ENCODE data around the gene CKAP2. TPM values are rescaled to one million over a fixed set of nuclear protein-coding genes. Genes with fewer than 3 reads are reported as not detected.

Gene CKAP2
- total RNA-seq, 4 donors from 2014 or later, result 0.26 to 35.9 (median 11.2) TPM

- intact Hi-C loops (cut with DNase I; ENCODE audit: low total_unique reads), result no loop called here
- DNase-seq, result no peak
- no peaks in the 10 kb centered on the region for H3K27me3 ChIP-seq
- no peak overlapping the region for H3K4me3 ChIP-seq
- peaks cover 0 to 3% of the 10 kb centered on the region in 2 donors for H3K36me3 ChIP-seq
- no peaks in the 10 kb centered on the region for H3K4me1 ChIP-seq
- no peaks in the 10 kb centered on the region for H3K9me3 ChIP-seq
- no peak for TF ChIP-seq POLR2A (IDR thresholded peaks at IDR 0.05)
- TF ChIP-seq, protein P1, sequence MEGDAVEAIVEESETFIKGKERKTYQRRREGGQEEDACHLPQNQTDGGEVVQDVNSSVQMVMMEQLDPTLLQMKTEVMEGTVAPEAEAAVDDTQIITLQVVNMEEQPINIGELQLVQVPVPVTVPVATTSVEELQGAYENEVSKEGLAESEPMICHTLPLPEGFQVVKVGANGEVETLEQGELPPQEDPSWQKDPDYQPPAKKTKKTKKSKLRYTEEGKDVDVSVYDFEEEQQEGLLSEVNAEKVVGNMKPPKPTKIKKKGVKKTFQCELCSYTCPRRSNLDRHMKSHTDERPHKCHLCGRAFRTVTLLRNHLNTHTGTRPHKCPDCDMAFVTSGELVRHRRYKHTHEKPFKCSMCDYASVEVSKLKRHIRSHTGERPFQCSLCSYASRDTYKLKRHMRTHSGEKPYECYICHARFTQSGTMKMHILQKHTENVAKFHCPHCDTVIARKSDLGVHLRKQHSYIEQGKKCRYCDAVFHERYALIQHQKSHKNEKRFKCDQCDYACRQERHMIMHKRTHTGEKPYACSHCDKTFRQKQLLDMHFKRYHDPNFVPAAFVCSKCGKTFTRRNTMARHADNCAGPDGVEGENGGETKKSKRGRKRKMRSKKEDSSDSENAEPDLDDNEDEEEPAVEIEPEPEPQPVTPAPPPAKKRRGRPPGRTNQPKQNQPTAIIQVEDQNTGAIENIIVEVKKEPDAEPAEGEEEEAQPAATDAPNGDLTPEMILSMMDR (IDR thresholded peaks at IDR 0.05), result no peak
- H3K27ac ChIP-seq, result no peak overlapping the region
These were observed 34.1 kb upstream of the CKAP2 start for GRCh38 chr13:52421216-52421615.

DNA sequence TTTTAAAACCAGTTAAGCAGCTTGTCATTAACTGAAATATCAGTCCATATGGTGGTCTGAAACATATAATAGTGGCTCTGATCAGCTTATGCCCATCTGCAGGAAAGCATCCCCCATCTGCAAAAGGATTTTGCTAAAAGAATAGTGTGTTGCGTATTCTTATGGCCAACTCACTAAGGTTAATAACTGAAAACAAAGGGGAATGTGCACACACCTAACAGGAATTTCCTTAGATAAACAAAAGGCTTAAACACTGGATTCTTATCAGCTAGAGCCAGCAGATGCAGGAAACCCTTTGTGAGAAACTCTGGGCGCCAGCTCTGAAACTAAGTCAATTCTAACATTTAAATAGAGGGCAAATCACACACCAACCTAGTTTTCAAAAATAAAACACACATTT lies 27.0 kb upstream of the CKAP2 start:
- no peak overlapping the region for H3K27ac ChIP-seq
- H3K36me3 ChIP-seq, result no peaks in the 10 kb centered on the region
- intact Hi-C loops (cut with DNase I; ENCODE audit: low total_unique reads), result no loop called here

GRCh38 chr13:52432456-52432855 lies 22.8 kb upstream of the CKAP2 start:
- no peaks in the 10 kb centered on the region for H3K27me3 ChIP-seq
- H3K4me1 ChIP-seq, result no peaks in the 10 kb centered on the region
- H3K9me3 ChIP-seq, result no peaks in the 10 kb centered on the region
- TF ChIP-seq, protein P1 (IDR thresholded peaks at IDR 0.05), result no peak
- no peak overlapping the region for H3K4me3 ChIP-seq
- DNase-seq, result no peak
- H3K36me3 ChIP-seq, result no peaks in the 10 kb centered on the region
- H3K27ac ChIP-seq, result no peak overlapping the region
- intact Hi-C loops (cut with DNase I; ENCODE audit: low total_unique reads), result no loop called here

More for the DNA sequence above, 27.0 kb upstream of the CKAP2 start:
- H3K4me3 ChIP-seq, result no peak overlapping the region
- H3K4me1 ChIP-seq, result no peaks in the 10 kb centered on the region
- no peak for DNase-seq
- H3K9me3 ChIP-seq, result no peaks in the 10 kb centered on the region
- no peak for TF ChIP-seq POLR2A (IDR thresholded peaks at IDR 0.05)
- TF ChIP-seq, protein P1 (IDR thresholded peaks at IDR 0.05), result no peak
- no peaks in the 10 kb centered on the region for H3K27me3 ChIP-seq

GRCh38 chr13:52446265-52446664 lies 9.0 kb upstream of the CKAP2 start:
- H3K27ac ChIP-seq, result no peak overlapping the region
- no peaks in the 10 kb centered on the region for H3K27me3 ChIP-seq
- intact Hi-C loops (cut with DNase I; ENCODE audit: low total_unique reads), result no loop called here
- H3K4me1 ChIP-seq, result no peaks in the 10 kb centered on the region
- TF ChIP-seq POLR2A (IDR thresholded peaks at IDR 0.05), result no peak
- TF ChIP-seq, protein P1 (IDR thresholded peaks at IDR 0.05), result no peak
- no peaks in the 10 kb centered on the region for H3K9me3 ChIP-seq
- no peaks in the 10 kb centered on the region for H3K36me3 ChIP-seq
- DNase-seq, result no peak
- no peak overlapping the region for H3K4me3 ChIP-seq

DNA sequence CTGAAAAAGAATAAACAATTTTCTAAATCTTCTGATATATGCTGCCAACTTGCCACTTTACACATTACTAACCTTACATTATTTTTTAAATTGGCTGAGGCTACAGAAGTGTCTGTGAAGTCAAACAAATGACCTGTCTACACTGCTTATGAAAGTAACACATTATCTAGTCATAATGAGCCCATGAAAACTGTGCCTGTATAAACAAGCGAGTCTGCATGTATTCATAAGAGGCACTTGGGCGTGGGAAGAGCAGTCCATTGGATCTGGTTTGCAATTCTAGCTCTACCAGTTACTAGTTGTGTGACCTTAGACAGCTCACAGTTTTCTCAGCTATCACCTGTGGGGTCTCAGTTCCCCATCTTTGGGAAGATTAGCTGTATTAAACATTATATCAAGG lies 7.9 kb upstream of the CKAP2 start:
- H3K9me3 ChIP-seq, result no peaks in the 10 kb centered on the region
- no peak overlapping the region for H3K4me3 ChIP-seq
- intact Hi-C loops (cut with DNase I; ENCODE audit: low total_unique reads), result no loop called here
- H3K4me1 ChIP-seq, result no peaks in the 10 kb centered on the region
- H3K36me3 ChIP-seq, result no peaks in the 10 kb centered on the region
- H3K27me3 ChIP-seq, result no peaks in the 10 kb centered on the region
- DNase-seq, result no peak
- TF ChIP-seq POLR2A (IDR thresholded peaks at IDR 0.05), result no peak
- H3K27ac ChIP-seq, result no peak overlapping the region
